ENCODE data around the gene INTS6.

INTS6 gene

GRCh38 chr13:51339952-51340732 lies 112.7 kb downstream of the INTS6 start:
- peak; percentile 15 for DNase-seq (ENCODE audit: low spot score)
- no peak for TF ChIP-seq CTCF (conservative IDR thresholded peaks at IDR 0.05; ENCODE audit: low read depth)
- CTCF ChIA-PET: no interaction called here
- no peak overlapping the region for H3K27ac ChIP-seq
- POLR2A ChIA-PET (ENCODE audit: low non-redundant PET): no interaction called here

GRCh38 chr13:51339354-51339753 lies 113.5 kb downstream of the INTS6 start, which contains the start of gene SERPINE3:
SERPINE3 (plus strand) TSS chr13:51339691; CDS start chr13:51341092, 1,401 bp downstream.
- POLR2A ChIA-PET (ENCODE audit: low non-redundant PET): no interaction called here
- CTCF ChIA-PET: no interaction called here
- no peak for DNase-seq (ENCODE audit: low spot score)
- no peak for TF ChIP-seq CTCF (conservative IDR thresholded peaks at IDR 0.05; ENCODE audit: low read depth)
- H3K27ac ChIP-seq: no peak within 1 kb of the TSS

- POLR2A ChIA-PET (ENCODE audit: low non-redundant PET): no interaction called here
- TF ChIP-seq CTCF (conservative IDR thresholded peaks at IDR 0.05; ENCODE audit: low read depth): no peak
- CTCF ChIA-PET: no interaction called here
- DNase-seq (ENCODE audit: low spot score): no peak
- H3K27ac ChIP-seq: no peak overlapping the region
Measured at GRCh38 chr13:51336746-51337145, 116.1 kb downstream of the INTS6 start.

- H3K27ac ChIP-seq: no peak overlapping the region
- TF ChIP-seq CTCF (conservative IDR thresholded peaks at IDR 0.05; ENCODE audit: low read depth): no peak
- DNase-seq (ENCODE audit: low spot score): no peak
- CTCF ChIA-PET: no interaction called here
- POLR2A ChIA-PET (ENCODE audit: low non-redundant PET): no interaction called here
Measured at GRCh38 chr13:51333826-51334225, 119.0 kb downstream of the INTS6 start.

GRCh38 chr13:51333421-51333820 lies 119.4 kb downstream of the INTS6 start:
- no peak for TF ChIP-seq CTCF (conservative IDR thresholded peaks at IDR 0.05; ENCODE audit: low read depth)
- POLR2A ChIA-PET (ENCODE audit: low non-redundant PET): no interaction called here
- H3K27ac ChIP-seq: no peak overlapping the region
- DNase-seq (ENCODE audit: low spot score): no peak
- CTCF ChIA-PET: no interaction called here

GRCh38 chr13:51332566-51333361 lies 120.1 kb downstream of the INTS6 start:
- no peak for DNase-seq (ENCODE audit: low spot score)
- CTCF ChIA-PET: no interaction called here
- TF ChIP-seq CTCF (conservative IDR thresholded peaks at IDR 0.05; ENCODE audit: low read depth): no peak
- POLR2A ChIA-PET (ENCODE audit: low non-redundant PET): no interaction called here
- no peak overlapping the region for H3K27ac ChIP-seq

All from RWPE1 (cell line).